Astrocyte of the spinal cord (primary cell): ENCODE measurements around the gene PPL.
"Not testable (repeated sequence)": the region's sequence is repeated elsewhere in the genome, so short reads cannot be mapped to it uniquely, and the experiment has no call there.

Experiments used
- DNase-seq: peaks from one replicate; pipeline ENCODE4 v3.0.0; 2011; ENCODE audit warnings: low read depth, low spot score
- H3K4me3 ChIP-seq: 2 replicates; pipeline ENCODE4 v1.5.1; 2011; ENCODE audit warnings: low read depth, mild to moderate bottlenecking, low read length, moderate library complexity
- in situ Hi-C: cut with HindIII; loops from 2 replicates; pipeline ENCODE4 v1.10.0; 2017; ENCODE audit warnings: low sequenced_read_pairs
- TF ChIP-seq, protein P1 (sequence below): IDR thresholded peaks from 2 replicates; pipeline ENCODE4 v1.5.1; 2012; ENCODE audit warnings: low read depth, mild to moderate bottlenecking, low read length, inconsistent platforms

PPL gene

DNA sequence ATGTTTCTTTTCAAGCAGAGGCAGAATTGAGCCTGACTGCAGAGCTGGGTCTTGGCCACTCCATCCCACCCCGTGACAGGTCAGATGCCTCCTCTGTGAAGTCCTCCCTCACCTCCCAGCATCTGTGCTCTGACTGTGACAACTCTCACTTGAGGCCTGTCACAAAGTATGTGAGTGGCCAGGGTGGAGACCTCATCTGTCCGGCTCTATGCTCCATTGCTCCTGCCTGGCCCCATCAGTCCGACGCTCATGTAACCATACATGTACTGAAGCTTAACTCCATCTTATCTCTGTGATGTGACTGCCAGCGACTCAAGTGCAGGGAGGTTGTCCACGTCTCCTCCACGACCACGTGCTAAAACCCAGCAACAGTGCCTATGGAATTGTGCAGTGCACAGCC is 3.5 kb downstream of the PPL start:
- in situ Hi-C loops: no loop called here
- TF ChIP-seq, protein P1, sequence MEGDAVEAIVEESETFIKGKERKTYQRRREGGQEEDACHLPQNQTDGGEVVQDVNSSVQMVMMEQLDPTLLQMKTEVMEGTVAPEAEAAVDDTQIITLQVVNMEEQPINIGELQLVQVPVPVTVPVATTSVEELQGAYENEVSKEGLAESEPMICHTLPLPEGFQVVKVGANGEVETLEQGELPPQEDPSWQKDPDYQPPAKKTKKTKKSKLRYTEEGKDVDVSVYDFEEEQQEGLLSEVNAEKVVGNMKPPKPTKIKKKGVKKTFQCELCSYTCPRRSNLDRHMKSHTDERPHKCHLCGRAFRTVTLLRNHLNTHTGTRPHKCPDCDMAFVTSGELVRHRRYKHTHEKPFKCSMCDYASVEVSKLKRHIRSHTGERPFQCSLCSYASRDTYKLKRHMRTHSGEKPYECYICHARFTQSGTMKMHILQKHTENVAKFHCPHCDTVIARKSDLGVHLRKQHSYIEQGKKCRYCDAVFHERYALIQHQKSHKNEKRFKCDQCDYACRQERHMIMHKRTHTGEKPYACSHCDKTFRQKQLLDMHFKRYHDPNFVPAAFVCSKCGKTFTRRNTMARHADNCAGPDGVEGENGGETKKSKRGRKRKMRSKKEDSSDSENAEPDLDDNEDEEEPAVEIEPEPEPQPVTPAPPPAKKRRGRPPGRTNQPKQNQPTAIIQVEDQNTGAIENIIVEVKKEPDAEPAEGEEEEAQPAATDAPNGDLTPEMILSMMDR: no peak
- H3K4me3 ChIP-seq: no peak overlapping the region
- DNase-seq: no peak

DNA sequence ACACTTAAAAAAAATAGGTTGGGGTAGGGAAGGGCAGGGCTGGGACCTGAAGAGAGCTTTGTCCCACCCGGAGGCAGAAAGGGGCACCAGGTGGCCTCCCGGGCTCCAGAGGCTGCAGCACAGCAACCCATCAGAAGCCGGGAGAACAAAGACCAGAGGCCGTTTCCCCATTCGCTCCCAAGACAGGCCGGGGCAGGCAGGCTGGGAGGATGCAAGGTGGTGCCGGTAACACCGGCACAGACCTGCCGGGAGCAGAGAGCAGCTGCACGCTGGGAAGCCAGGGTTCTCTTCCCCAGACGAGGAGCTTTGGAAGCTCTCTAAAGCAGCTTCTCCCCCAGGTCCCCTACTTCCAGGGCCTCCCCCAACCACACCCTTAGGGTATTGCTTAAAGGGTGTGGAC is 5.6 kb downstream of the PPL start:
- in situ Hi-C loops: no loop called here
- TF ChIP-seq, protein P1: no peak
- H3K4me3 ChIP-seq: no peak overlapping the region
- DNase-seq: no peak

DNA sequence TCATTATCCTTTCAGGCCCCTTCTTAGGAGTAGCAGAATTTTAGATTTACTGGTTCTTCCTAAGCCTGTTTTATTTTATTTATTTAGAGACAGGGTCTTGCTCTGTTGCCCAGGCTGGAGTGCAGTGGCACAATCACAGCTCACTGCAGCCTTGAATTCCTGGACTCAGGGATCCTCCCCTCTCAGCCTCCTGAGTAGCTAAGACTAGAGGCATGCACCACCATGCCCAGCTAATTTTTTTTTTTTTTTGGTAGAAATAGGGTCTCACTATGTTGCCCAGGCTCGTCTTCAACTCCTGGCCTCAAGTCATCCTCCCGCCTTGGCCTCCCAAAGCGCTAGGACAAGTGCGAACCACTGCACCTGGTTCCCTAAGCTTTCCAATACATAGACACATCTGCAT is 7.3 kb downstream of the PPL start:
- in situ Hi-C loops, DNase-seq, H3K4me3 ChIP-seq: not testable (repeated sequence)

DNA sequence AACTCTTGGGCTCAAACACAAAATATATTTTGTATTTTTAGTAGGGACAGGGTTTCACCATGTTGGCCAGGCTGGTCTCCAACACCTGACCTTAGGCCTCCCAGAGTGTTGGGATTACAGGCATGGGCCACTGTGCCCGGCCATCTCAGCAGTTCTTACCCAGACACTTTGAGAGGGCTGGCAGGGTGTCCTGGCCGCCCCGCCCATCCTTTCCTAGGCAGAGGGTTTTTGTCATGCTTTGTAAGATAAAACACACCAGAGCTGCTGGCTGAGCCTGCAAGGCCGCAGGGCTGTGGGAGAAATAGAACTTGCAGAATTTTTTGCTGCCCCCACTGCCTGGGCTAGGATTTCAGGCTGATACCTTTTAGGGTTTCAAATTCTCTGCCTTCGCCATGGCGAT is 8.7 kb downstream of the PPL start:
- TF ChIP-seq, protein P1: no peak
- in situ Hi-C loops: no loop called here
- no peak for DNase-seq
- H3K4me3 ChIP-seq: no peak overlapping the region

DNA sequence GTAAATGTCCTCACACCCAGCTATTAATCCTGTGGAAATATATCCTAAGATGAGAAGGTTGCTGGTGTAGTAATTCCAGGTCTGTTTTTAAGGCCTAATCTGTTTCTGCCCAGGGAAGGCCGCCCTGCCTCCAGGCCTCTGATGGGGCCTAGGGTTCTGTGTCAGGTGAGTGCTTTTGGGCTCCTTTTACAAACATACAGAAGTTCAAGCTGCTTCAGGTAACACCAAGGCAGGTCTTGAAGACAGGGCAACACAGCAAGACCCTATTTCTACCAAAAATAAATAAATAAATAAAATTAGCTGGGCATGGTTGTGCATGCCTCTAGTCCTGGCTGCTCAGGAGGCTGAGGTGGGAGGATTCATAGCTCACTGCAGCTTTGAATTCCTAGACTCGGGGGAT is 9.3 kb downstream of the PPL start:
- in situ Hi-C loops: no loop called here
- no peak overlapping the region for H3K4me3 ChIP-seq
- TF ChIP-seq, protein P1: no peak
- no peak for DNase-seq

DNA sequence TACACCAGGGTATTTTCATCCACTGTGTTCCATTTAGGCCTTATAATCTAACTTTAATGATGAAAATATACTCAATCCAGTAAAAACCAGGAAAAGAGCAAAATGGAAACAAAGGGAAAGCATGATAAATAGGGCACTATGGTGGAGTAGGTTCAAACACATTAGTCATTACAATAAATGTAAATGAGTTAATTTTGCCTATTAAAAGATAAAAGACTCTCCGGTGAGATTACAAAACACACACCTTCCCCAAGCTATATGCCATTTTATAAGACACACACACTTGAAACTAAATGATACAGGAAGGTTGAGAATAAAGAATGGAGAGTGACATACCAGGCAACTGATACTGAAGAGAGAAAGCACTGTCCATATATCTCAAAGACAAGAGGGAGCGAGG is 10.0 kb downstream of the PPL start:
- no peak overlapping the region for H3K4me3 ChIP-seq
- DNase-seq: no peak
- TF ChIP-seq, protein P1: no peak
- in situ Hi-C loops: no loop called here

DNA sequence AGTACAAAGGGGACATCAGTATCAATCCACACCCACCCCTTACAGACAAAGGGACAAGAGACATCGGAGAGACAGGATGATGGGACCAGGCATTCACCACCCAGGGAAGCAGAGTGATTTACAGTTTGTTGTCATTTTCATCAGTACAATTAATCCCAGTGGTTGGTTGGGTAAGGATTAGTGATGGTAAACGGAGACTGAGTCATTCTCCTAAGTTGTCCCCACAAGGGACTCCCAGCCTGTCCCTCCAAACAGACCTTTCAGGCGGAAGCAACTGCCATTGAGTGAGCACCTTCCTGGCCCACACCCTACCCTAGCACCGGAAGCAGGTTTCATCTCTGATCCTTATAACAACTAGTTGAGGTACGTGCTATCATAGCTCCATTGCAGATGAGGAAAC is 11.2 kb downstream of the PPL start:
- in situ Hi-C loops: no loop called here
- H3K4me3 ChIP-seq: no peak overlapping the region
- TF ChIP-seq, protein P1: no peak
- no peak for DNase-seq

DNA sequence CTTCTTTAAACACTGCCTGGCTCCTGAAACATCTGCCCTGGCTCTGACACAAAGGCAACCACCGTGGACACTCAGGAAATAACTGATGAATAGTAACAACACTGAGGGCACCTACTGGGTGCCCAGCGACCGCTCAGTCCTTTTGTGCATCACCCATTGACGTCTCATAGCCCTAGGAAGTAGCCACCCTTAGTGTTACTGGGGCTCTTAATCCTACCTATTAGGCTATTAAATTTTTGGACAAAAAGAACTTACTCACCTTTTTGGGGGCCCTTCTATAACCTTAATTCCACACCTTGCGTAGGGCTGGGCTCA is 11.7 kb downstream of the PPL start:
- in situ Hi-C loops: no loop called here
- DNase-seq: no peak
- TF ChIP-seq, protein P1: no peak
- H3K4me3 ChIP-seq: no peak overlapping the region
